ENCODE measurements around the gene NPR2.

Gene NPR2

GRCh38 chr9:35791297-35791921 lies at the start of gene NPR2:
NPR2 (plus strand) TSS chr9:35791591; CDS start chr9:35792409, 818 bp downstream.
- peak within 1 kb of the TSS; percentile 63 for H3K4me3 ChIP-seq (ENCODE audit: low read depth, low read length)
- TF ChIP-seq CTCF (conservative IDR thresholded peaks at IDR 0.05; ENCODE audit: low read depth, low read length), result no peak
- peak; percentile 30 for DNase-seq (ENCODE audit: low read depth)

GRCh38 chr9:35741740-35742139 lies 49.7 kb upstream of the NPR2 start:
- no peak for DNase-seq (ENCODE audit: low read depth)
- no peak for TF ChIP-seq CTCF (conservative IDR thresholded peaks at IDR 0.05; ENCODE audit: low read depth, low read length)
- no peak overlapping the region for H3K4me3 ChIP-seq (ENCODE audit: low read depth, low read length)

GRCh38 chr9:35743452-35743851 lies 47.9 kb upstream of the NPR2 start:
- TF ChIP-seq CTCF (conservative IDR thresholded peaks at IDR 0.05; ENCODE audit: low read depth, low read length), result no peak
- DNase-seq (ENCODE audit: low read depth), result no peak
- H3K4me3 ChIP-seq (ENCODE audit: low read depth, low read length), result no peak overlapping the region

- no peak overlapping the region for H3K4me3 ChIP-seq (ENCODE audit: low read depth, low read length)
- TF ChIP-seq CTCF (conservative IDR thresholded peaks at IDR 0.05; ENCODE audit: low read depth, low read length), result no peak
- no peak for DNase-seq (ENCODE audit: low read depth)
Observed at GRCh38 chr9:35743880-35744518, 47.4 kb upstream of the NPR2 start.

- DNase-seq (ENCODE audit: low read depth), result no peak
- no peak for TF ChIP-seq CTCF (conservative IDR thresholded peaks at IDR 0.05; ENCODE audit: low read depth, low read length)
- H3K4me3 ChIP-seq (ENCODE audit: low read depth, low read length), result no peak overlapping the region
Observed at GRCh38 chr9:35745569-35745968, 45.8 kb upstream of the NPR2 start.

GRCh38 chr9:35746583-35746982 lies 44.8 kb upstream of the NPR2 start:
- DNase-seq (ENCODE audit: low read depth), result no peak
- peak overlapping the region; percentile 39 for H3K4me3 ChIP-seq (ENCODE audit: low read depth, low read length)

More at GRCh38 chr9:35746583-35746982, 44.8 kb upstream of the NPR2 start:
- TF ChIP-seq CTCF (conservative IDR thresholded peaks at IDR 0.05; ENCODE audit: low read depth, low read length), result no peak
